ENCODE results near the gene COMP. TPM values are rescaled to one million over a fixed set of nuclear protein-coding genes. Genes with fewer than 3 reads are reported as not detected.

The COMP gene
- total and polyA plus RNA-seq, 8 donors: 0.05 to 3.7 (median 0.54) TPM

DNA sequence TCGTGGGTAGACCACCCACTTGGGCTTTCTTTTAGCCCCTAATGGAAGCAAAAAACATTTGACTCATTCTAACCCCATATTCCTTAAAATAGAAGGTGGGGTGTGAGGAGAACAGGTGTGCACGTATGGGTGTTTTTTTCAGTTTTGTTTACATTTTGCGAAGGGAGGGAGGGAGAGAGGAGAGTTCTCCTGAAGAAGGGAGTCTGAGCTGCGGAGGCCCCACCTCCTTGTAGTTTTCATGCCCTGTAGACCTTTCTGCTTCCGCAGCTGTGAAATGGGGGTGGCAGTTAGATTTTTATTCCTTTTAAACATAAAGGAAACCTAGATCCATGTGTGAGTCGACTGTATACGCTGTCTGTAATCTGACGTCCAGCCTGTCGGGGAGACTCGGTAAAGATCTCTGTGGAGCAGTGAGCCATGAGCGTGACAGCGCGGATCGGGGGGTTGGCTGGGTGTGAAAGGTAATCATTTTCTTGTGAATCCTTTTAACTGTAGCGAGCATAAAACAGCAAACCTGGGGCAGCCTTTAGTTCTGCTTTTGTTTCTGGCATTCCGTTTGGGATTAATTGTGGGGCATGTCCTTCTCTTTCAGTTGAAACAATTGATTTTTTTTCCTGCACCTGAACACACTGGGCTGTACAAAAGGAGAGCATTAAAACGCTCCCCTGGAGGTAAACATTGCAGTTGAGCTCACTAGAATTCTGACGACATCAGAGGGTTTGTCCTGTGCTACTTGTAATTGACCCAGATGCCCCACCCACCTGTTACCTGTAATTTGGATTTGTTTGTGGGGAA, 42.9 kb upstream of the COMP start:
- Histone ChIP-seq H3K4me1 (peaks cover 6 to 27% (median 20%) of the 10 kb centered on the region in 3 donors), H3K27ac (peak overlapping the region; percentile 64 to 89 (median 83))
- no peak for FAIRE-seq

DNA sequence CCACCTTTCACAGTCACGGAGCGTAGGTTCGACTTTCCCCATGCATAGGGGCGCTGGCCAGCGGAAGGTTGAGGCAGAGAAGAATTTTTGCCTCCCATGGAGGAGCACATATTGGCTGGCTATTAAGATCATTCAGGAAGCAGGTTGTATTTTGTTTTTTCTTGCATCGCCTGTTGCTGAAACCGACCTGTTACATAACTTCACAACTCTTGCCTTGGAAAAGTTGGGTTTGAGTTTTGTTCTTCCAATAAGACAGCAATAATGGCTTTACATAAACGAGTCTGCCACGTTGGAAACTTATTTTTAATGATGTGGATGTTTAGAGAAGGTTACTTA, 42.0 kb upstream of the COMP start:
- DNase-seq (peak in 1 of 6 donors; percentile 59), FAIRE-seq (no peak), ATAC-seq (peak in 3 of 4 donors; percentile 1 to 31 (median 25))
- H3K27me3 ChIP-seq: no peaks in the 10 kb centered on the region
- intact Hi-C loops (cut with DNase I): no loop called here
- TF ChIP-seq, protein P1, sequence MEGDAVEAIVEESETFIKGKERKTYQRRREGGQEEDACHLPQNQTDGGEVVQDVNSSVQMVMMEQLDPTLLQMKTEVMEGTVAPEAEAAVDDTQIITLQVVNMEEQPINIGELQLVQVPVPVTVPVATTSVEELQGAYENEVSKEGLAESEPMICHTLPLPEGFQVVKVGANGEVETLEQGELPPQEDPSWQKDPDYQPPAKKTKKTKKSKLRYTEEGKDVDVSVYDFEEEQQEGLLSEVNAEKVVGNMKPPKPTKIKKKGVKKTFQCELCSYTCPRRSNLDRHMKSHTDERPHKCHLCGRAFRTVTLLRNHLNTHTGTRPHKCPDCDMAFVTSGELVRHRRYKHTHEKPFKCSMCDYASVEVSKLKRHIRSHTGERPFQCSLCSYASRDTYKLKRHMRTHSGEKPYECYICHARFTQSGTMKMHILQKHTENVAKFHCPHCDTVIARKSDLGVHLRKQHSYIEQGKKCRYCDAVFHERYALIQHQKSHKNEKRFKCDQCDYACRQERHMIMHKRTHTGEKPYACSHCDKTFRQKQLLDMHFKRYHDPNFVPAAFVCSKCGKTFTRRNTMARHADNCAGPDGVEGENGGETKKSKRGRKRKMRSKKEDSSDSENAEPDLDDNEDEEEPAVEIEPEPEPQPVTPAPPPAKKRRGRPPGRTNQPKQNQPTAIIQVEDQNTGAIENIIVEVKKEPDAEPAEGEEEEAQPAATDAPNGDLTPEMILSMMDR (IDR thresholded peaks at IDR 0.05): no peak
- WGBS, 2 donors: 1% methylated on average over 9 of the region's 9 CpGs
- no peaks in the 10 kb centered on the region for H3K9me3 ChIP-seq
- peak overlapping the region; percentile 83 to 92 (median 90) for H3K4me3 ChIP-seq
- no peaks in the 10 kb centered on the region for H3K36me3 ChIP-seq
- H3K4me1 ChIP-seq: peaks cover 5 to 18% (median 14%) of the 10 kb centered on the region in 3 donors
- H3K27ac ChIP-seq: peak overlapping the region; percentile 64 to 89 (median 83)

More for the DNA sequence above, 42.9 kb upstream of the COMP start:
- TF ChIP-seq, protein P1 (IDR thresholded peaks at IDR 0.05): no peak
- DNase-seq: no peak
- Histone ChIP-seq H3K36me3 (no peaks in the 10 kb centered on the region), H3K9me3 (no peaks in the 10 kb centered on the region), H3K27me3 (no peaks in the 10 kb centered on the region), H3K4me3 (peak overlapping the region; percentile 6 to 92 (median 90))
- 4 to 6% methylated on average over 18 of the region's 18 CpGs for WGBS, 2 donors
- intact Hi-C loops (cut with DNase I): no loop called here
- ATAC-seq: peak; percentile 46 to 72 (median 55)

- FAIRE-seq: no peak
- Histone ChIP-seq H3K36me3 (no peaks in the 10 kb centered on the region), H3K4me1 (peaks cover 5 to 17% (median 12%) of the 10 kb centered on the region in 3 donors), H3K27ac (peak overlapping the region; percentile 65 to 89 (median 83)), H3K27me3 (no peaks in the 10 kb centered on the region), H3K4me3 (peak overlapping the region; percentile 83 to 92 (median 90)), H3K9me3 (no peaks in the 10 kb centered on the region)
- peak in 3 of 6 donors; percentile 43 to 85 (median 56) for DNase-seq
- 1% methylated on average over 44 to 69 of the region's 69 CpGs for WGBS, 2 donors
- TF ChIP-seq, protein P1 (IDR thresholded peaks at IDR 0.05): no peak
- peak; percentile 13 to 30 (median 24) for ATAC-seq
- intact Hi-C loops (cut with DNase I): no loop called here
These were observed 41.4 kb upstream of the COMP start for GRCh38 chr19:18832306-18833140.

DNA sequence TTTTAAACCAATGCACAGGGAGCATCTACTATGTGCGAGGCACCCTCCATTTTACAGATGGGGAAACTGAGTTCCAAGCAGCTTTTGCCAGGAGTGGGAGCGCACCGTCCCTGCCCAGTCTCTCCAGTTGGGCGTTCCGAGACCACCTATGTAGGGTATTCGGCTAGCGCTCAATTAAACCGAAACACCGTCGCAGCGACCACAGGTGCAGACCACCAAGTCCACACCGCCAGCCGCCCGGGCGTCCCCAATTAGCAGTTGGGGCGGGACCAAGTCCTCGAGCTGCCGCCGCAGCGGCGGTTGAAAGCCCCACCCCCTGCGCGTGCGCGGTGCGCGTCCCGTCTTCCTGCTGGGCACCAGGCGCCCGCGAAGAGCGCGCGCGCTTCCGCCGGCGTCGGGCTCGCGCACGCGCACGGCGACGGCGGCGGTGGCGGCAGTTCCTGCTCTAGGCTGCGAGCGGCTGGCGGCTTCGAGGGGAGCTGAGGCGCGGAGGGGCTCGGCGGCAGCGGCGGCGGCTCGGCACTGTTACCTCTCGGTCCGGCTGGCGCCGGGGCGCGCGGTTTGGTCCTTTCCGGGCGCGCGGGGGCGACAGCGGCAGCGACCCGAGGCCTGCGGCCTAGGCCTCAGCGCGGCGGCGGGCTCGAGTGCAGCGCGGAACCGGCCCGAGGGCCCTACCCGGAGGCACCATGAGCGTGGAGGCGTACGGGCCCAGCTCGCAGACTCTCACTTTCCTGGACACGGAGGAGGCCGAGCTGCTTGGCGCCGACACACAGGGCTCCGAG, 40.6 kb upstream of the COMP start, which contains the start of gene UPF1:
Gene UPF1, plus strand, starts transcription at position 436 of the 782 bp plus-strand sequence. Its CDS starts 251 bp downstream, at position 687.
- intact Hi-C loops (cut with DNase I): no loop called here
- H3K27ac ChIP-seq: peak within 1 kb of the TSS; percentile 65 to 89 (median 83)
- DNase-seq (peak; percentile 93 to 99 (median 96)), ATAC-seq (peak; percentile 85 to 90 (median 88)), FAIRE-seq (no peak)
- H3K9me3 ChIP-seq: no peaks in the 10 kb centered on the region
- TF ChIP-seq, protein P1 (IDR thresholded peaks at IDR 0.05): no peak
- H3K4me1 ChIP-seq: peaks cover 5 to 17% (median 9%) of the 10 kb centered on the region in 3 donors
- no peaks in the 10 kb centered on the region for H3K27me3 ChIP-seq
- WGBS, 2 donors: 0 to 1% methylated on average over 43 to 96 of the region's 96 CpGs
- H3K36me3 ChIP-seq: no peaks in the 10 kb centered on the region
- peak within 1 kb of the TSS; percentile 83 to 92 (median 90) for H3K4me3 ChIP-seq

Data from pancreas (tissue), 10 donors.